RWPE2 (cell line): Measurements from ENCODE around the gene SLC27A5.

Experiments
- ATAC-seq: fragments of 200-7000 bp; cut with Tn5 transposase; 3 replicates; pipeline ENCODE4 v1.9.1; 2021; ENCODE audit warnings: low read depth
- DNase-seq: peaks from one replicate; pipeline ENCODE4 v3.0.0-alpha.2; 2020; ENCODE audit warnings: low spot score
- H3K27ac ChIP-seq: fragments of 450-650 bp; 2 replicates; pipeline ENCODE4 v1.5.1; 2017; ENCODE audit warnings: mild to moderate bottlenecking; ENCODE audit not compliant: poor library complexity, severe bottlenecking
- H3K27me3 ChIP-seq: fragments of 250-450 bp; sonication (Bioruptor Pico); 2 replicates; pipeline ENCODE4 v1.5.1; 2021; ENCODE audit warnings: mild to moderate bottlenecking, moderate library complexity; ENCODE audit not compliant: insufficient read depth, poor library complexity, severe bottlenecking
- H3K36me3 ChIP-seq: fragments of 250-450 bp; sonication (Bioruptor Pico); 2 replicates; pipeline ENCODE4 v1.5.1; 2020; ENCODE audit warnings: low read depth, mild to moderate bottlenecking, moderate library complexity
- H3K4me1 ChIP-seq: fragments of 250-450 bp; sonication (Bioruptor Pico); 2 replicates; pipeline ENCODE4 v1.5.1; 2021; ENCODE audit warnings: mild to moderate bottlenecking, moderate library complexity; ENCODE audit not compliant: insufficient read depth, poor library complexity, severe bottlenecking
- H3K4me3 ChIP-seq: fragments of 250-450 bp; sonication (Bioruptor Pico); 2 replicates; pipeline ENCODE4 v1.5.1; 2021; ENCODE audit warnings: mild to moderate bottlenecking, moderate library complexity; ENCODE audit not compliant: severe bottlenecking
- H3K9me3 ChIP-seq: fragments of 250-450 bp; sonication (Bioruptor Pico); 2 replicates; pipeline ENCODE4 v1.5.1; 2021; ENCODE audit warnings: mild to moderate bottlenecking, moderate library complexity; ENCODE audit not compliant: severe bottlenecking
- TF ChIP-seq, protein P1 (sequence below): fragments of 450-650 bp; IDR thresholded peaks from one replicate; pipeline ENCODE4 v1.5.1; 2017; ENCODE audit warnings: mild to moderate bottlenecking, moderate library complexity; ENCODE audit not compliant: poor library complexity, severe bottlenecking

SLC27A5 gene, protein sequence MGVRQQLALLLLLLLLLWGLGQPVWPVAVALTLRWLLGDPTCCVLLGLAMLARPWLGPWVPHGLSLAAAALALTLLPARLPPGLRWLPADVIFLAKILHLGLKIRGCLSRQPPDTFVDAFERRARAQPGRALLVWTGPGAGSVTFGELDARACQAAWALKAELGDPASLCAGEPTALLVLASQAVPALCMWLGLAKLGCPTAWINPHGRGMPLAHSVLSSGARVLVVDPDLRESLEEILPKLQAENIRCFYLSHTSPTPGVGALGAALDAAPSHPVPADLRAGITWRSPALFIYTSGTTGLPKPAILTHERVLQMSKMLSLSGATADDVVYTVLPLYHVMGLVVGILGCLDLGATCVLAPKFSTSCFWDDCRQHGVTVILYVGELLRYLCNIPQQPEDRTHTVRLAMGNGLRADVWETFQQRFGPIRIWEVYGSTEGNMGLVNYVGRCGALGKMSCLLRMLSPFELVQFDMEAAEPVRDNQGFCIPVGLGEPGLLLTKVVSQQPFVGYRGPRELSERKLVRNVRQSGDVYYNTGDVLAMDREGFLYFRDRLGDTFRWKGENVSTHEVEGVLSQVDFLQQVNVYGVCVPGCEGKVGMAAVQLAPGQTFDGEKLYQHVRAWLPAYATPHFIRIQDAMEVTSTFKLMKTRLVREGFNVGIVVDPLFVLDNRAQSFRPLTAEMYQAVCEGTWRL

DNA sequence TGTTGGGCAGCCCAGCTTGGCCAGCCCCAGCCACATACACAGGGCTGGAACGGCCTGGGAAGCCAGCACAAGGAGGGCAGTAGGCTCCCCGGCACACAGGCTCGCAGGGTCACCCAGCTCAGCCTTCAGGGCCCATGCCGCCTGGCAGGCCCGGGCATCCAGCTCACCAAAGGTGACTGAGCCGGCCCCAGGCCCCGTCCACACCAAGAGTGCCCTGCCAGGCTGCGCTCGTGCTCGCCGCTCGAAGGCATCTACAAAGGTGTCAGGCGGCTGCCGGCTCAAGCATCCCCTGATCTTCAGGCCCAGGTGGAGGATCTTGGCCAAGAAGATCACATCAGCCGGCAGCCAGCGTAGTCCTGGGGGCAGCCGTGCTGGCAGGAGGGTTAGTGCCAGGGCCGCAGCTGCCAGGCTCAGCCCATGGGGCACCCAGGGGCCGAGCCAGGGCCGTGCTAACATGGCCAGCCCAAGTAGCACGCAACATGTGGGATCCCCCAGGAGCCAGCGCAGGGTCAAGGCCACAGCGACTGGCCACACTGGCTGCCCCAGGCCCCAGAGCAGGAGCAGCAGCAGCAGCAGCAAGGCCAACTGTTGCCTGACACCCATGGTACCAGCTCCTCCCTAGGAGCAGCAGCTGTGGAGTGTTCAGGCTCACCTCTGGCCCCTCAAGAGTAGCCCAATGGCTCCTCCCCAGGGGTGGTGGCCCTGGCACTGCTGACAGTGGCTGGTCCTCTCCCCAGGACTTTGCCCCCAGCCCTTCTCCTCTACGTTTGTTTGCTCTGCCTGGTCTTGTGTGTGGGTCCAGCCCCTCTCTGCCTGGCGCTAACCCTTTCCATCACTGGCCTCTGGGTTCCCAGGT, at the start of gene SLC27A5:
TSS of gene SLC27A5 (minus strand) at position 640 of the 856 bp plus-strand sequence. CDS start at position 603, 37 bp downstream.
- Histone ChIP-seq H3K4me1 (no peaks in the 10 kb centered on the region), H3K4me3 (no peak within 1 kb of the TSS)
- TF ChIP-seq, protein P1, sequence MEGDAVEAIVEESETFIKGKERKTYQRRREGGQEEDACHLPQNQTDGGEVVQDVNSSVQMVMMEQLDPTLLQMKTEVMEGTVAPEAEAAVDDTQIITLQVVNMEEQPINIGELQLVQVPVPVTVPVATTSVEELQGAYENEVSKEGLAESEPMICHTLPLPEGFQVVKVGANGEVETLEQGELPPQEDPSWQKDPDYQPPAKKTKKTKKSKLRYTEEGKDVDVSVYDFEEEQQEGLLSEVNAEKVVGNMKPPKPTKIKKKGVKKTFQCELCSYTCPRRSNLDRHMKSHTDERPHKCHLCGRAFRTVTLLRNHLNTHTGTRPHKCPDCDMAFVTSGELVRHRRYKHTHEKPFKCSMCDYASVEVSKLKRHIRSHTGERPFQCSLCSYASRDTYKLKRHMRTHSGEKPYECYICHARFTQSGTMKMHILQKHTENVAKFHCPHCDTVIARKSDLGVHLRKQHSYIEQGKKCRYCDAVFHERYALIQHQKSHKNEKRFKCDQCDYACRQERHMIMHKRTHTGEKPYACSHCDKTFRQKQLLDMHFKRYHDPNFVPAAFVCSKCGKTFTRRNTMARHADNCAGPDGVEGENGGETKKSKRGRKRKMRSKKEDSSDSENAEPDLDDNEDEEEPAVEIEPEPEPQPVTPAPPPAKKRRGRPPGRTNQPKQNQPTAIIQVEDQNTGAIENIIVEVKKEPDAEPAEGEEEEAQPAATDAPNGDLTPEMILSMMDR: no peak

DNA sequence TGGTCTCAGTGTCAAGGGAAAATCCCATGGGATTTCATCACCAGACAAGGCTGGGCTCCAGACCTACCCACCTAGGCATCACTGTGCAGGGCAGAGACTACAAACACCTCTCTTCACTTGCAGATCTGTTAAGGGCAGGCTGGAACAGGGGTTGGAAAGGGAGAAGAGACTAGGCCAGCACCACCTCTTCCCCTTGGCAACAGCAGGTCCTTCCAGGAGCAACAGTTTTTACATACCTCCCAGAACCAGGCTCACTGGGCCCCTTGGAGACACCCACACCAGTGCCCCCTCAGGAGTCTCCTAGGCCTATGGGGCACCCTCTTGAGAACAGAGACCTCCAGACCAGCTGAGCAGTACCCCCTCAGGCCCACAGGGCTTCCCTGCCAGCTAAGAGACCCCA, 49.1 kb upstream of the SLC27A5 start:
- no peaks in the 10 kb centered on the region for H3K4me1 ChIP-seq
- TF ChIP-seq, protein P1: no peak
- no peak overlapping the region for H3K4me3 ChIP-seq
- no peaks in the 10 kb centered on the region for H3K27me3 ChIP-seq
- DNase-seq (no peak), ATAC-seq (no peak)
- no peaks in the 10 kb centered on the region for H3K9me3 ChIP-seq
- no peak overlapping the region for H3K27ac ChIP-seq
- H3K36me3 ChIP-seq: peaks cover 10% of the 10 kb centered on the region

More for the DNA sequence above, at the start of gene SLC27A5:
- Histone ChIP-seq H3K27me3 (no peaks in the 10 kb centered on the region), H3K36me3 (peaks cover 6% of the 10 kb centered on the region), H3K9me3 (no peaks in the 10 kb centered on the region), H3K27ac (no peak within 1 kb of the TSS)
- DNase-seq: no peak
- 0 out of 3 replicates have a peak, but pooled peaks have one; percentile 2 for ATAC-seq

DNA sequence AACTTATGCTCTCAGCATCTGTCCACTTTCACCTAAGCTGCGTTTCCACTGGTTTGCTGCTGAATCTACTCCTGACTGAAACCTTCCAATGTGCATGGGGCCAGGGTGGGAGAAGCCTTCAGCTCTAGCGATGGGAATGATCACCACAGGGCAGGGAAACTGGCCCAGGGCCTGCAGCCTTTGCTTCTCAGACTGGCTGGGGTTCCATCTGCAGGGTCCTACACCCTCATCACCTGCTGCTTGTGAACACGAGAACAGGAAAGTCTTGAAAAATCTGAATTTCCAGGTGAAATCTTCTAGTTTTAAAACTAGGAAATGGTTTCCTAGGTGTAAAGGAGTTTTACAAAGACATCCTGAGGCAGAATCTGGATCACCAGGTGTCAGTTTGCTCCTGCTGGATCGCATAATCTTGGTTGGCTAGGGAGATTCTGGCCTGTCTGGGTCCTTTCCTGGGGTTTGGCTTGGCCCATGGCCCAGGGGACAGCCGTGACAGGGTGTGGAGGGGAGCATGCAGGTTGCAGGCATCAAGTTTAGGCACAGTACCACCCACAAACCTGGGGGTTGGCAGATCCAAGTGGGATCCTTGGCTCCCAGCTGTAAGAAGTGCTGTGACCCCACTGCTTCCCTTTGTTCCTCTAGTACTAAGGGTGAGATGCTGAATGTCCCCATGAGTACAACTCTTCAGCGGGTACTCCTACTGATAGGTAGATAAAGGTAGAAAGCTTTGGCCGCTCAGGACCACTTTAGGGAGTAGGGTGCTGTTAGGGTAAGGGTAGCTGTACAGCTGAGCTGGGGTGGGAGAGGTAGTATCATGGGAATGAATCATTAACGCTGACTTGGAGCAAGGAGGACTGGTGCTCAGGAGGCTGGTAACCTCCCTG, 48.5 kb upstream of the SLC27A5 start:
- no peaks in the 10 kb centered on the region for H3K27me3 ChIP-seq
- TF ChIP-seq, protein P1: no peak
- no peak for DNase-seq
- peaks cover 14% of the 10 kb centered on the region for H3K36me3 ChIP-seq
- H3K9me3 ChIP-seq: no peaks in the 10 kb centered on the region
- H3K27ac ChIP-seq: peak overlapping the region; percentile 90
- no peaks in the 10 kb centered on the region for H3K4me1 ChIP-seq
- no peak for ATAC-seq
- peak overlapping the region; percentile 64 for H3K4me3 ChIP-seq

DNA sequence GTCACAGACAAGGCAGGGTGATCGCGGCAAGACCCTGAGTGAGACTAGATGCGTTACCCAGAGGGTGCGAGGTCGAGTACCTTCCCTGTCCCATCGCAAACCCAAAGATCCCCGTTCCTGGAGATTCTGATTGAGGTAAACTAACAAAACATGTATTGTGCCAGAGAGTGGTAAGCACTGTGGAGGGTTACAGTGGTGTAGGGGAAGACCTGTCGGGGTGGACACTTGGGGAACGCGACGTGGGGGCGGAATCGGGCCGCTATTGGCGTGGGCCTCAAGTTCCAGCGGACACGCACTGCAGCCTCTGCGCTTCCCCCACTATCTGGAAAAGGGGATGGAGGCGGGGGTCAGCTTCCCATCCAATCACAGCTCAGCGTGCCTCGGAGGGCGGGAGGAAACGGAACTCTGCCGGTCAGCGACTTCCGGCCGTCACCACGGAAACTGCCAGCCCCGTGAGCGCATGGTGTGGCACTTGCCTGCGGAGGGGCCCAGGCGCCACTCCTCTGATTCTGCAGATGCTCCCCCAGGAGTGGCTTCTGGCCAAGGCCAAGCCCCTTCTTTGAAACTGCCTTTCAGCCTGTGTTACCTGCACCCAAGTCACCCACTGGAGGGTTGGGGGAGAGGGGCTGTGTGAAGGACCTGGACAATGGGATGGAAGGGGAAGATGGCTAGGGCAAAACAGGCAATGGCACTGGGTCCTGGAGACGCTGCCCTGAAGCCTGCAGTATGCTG, 47.6 kb upstream of the SLC27A5 start:
- H3K4me1 ChIP-seq: no peaks in the 10 kb centered on the region
- peak; percentile 92 for DNase-seq
- ATAC-seq: peak; percentile 44

More for the DNA sequence above, 47.6 kb upstream of the SLC27A5 start:
- Histone ChIP-seq H3K27ac (peak overlapping the region; percentile 90), H3K36me3 (peaks cover 14% of the 10 kb centered on the region), H3K27me3 (no peaks in the 10 kb centered on the region), H3K9me3 (no peaks in the 10 kb centered on the region), H3K4me3 (peak overlapping the region; percentile 64)
- TF ChIP-seq, protein P1: no peak
